Measurements from ENCODE around the gene NR1I2. TPM values are rescaled to one million over a fixed set of nuclear protein-coding genes. Genes with fewer than 3 reads are reported as not detected.

Gene NR1I2
- total and polyA plus RNA-seq, 2 donors (not counting 3 experiments of a cell fraction or from before 2014, with no cell fraction given): 0.03 TPM; not detected in 1

DNA sequence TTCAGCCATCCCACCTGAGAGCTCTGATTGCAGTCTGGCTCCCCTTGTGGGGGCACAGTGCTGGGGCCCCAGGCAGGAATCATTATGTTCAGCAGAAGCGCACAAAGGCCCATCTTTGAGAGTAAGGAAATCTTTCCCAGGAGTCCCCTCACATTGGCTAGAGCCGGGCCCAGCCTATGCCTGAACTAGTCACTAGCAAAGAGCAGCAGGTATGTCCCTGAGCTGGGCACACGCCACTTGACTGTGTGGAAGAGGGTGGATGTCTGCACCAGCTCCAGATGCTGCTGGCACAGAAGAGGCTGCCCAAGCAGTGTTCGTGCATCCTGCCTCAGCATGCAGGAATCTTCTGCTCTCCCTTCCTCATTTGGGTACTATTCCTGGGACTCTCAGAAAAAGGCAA, 26.3 kb downstream of the NR1I2 start:
- ChIA-PET CTCF (interaction anchor here (1.0 to 1.4 kb wide), 2 partner anchors 8 to 11 kb away, joined by 3 to 6 read pairs; no protein-coding TSS in a partner anchor), POLR2A (no interaction called here)
- H3K79me2 ChIP-seq (ENCODE audit: control insufficient read depth, insufficient read depth, low read length): no peaks in the 10 kb centered on the region
- intact Hi-C loops (cut with micrococcal nuclease): no loop called here
- H3K4me3 ChIP-seq (replicated peaks in 1 of 3; ENCODE audit: insufficient read depth in 1 of 3, low read depth in 1 of 3, low read length in 3 of 3): no peak overlapping the region
- FAIRE-seq (no peak), DNase-seq (ENCODE audit: low read depth, low spot score) (no peak)
- no peak overlapping the region for H3K4me2 ChIP-seq (ENCODE audit: insufficient read depth, low read length)
- no peaks in the 10 kb centered on the region for H3K36me3 ChIP-seq (ENCODE audit: control insufficient read depth in 2 of 2, extremely low read depth in 1 of 2, insufficient read depth in 2 of 2, low read length in 2 of 2)
- H3K27ac ChIP-seq (ENCODE audit: insufficient read depth, low read depth, low read length): no peak overlapping the region
- peaks cover 7% of the 10 kb centered on the region for H3K4me1 ChIP-seq (ENCODE audit: control insufficient read depth, extremely low read depth, insufficient read depth, low read length)
- H3K9me1 ChIP-seq (replicated peaks; ENCODE audit: control insufficient read depth, extremely low read depth, insufficient read depth, low read length): no peaks in the 10 kb centered on the region
- no peak overlapping the region for H2AFZ ChIP-seq (ENCODE audit: low read depth, low read length)
- BruUV-seq (replicated peaks): no TSS peak
- no peaks in the 10 kb centered on the region for H4K20me1 ChIP-seq (replicated peaks; ENCODE audit: control insufficient read depth, extremely low read depth, insufficient read depth, low read length)
- TF ChIP-seq MYC (IDR thresholded peaks at IDR 0.05; ENCODE audit: low read depth, low read length) (no peak), GATA2 (IDR thresholded peaks at IDR 0.05; ENCODE audit: insufficient read depth, insufficient read length, low read depth, low read length) (no peak), POLR2A (IDR thresholded peaks at IDR 0.05; ENCODE audit: low read depth, low read length) (no peak), POLR2AphosphoS5 (IDR thresholded peaks at IDR 0.05; ENCODE audit: insufficient read depth, low read depth, low read length) (no peak), FOS (IDR thresholded peaks at IDR 0.05; ENCODE audit: borderline replicate concordance, insufficient read depth, low read length) (no peak), JUN (IDR thresholded peaks at IDR 0.05; ENCODE audit: borderline replicate concordance, insufficient read depth, insufficient read length, low read depth) (no peak), EZH2 (IDR thresholded peaks at IDR 0.05; ENCODE audit: borderline replicate concordance, low read depth, low read length, severe bottlenecking) (no peak)
- TF ChIP-seq, protein P1, sequence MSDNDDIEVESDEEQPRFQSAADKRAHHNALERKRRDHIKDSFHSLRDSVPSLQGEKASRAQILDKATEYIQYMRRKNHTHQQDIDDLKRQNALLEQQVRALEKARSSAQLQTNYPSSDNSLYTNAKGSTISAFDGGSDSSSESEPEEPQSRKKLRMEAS (IDR thresholded peaks at IDR 0.05; ENCODE audit: insufficient read depth, insufficient read length): no peak
- TF ChIP-seq, protein P2, sequence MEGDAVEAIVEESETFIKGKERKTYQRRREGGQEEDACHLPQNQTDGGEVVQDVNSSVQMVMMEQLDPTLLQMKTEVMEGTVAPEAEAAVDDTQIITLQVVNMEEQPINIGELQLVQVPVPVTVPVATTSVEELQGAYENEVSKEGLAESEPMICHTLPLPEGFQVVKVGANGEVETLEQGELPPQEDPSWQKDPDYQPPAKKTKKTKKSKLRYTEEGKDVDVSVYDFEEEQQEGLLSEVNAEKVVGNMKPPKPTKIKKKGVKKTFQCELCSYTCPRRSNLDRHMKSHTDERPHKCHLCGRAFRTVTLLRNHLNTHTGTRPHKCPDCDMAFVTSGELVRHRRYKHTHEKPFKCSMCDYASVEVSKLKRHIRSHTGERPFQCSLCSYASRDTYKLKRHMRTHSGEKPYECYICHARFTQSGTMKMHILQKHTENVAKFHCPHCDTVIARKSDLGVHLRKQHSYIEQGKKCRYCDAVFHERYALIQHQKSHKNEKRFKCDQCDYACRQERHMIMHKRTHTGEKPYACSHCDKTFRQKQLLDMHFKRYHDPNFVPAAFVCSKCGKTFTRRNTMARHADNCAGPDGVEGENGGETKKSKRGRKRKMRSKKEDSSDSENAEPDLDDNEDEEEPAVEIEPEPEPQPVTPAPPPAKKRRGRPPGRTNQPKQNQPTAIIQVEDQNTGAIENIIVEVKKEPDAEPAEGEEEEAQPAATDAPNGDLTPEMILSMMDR (IDR thresholded peaks at IDR 0.05; ENCODE audit: extremely low read depth in 1 of 2, insufficient read depth in 1 of 2, low read depth in 1 of 2, low read length in 2 of 2): no peak
- H3K9ac ChIP-seq (replicated peaks; ENCODE audit: extremely low read depth, insufficient read depth, low read length): no peak overlapping the region
- H3K27me3 ChIP-seq (ENCODE audit: control insufficient read depth in 2 of 2, insufficient read depth in 2 of 2, low read length in 2 of 2): no peaks in the 10 kb centered on the region
- dilution Hi-C loops (cut with MboI; ENCODE audit: extremely low pct_ligation_motif_present, low sequenced_read_pairs): no loop called here
- H3K9me3 ChIP-seq (replicated peaks; ENCODE audit: control insufficient read depth, insufficient read depth, low read length): no peaks in the 10 kb centered on the region
